Kidney (tissue), 14 donors: ENCODE results near the gene ZNF786. TPM values are rescaled to one million over a fixed set of nuclear protein-coding genes. Genes with fewer than 3 reads are reported as not detected.
A peak's percentile ranks its signal among the peaks of the same experiment; 100 is the strongest.
"Not testable (repeated sequence)": the region's sequence is repeated elsewhere in the genome, so short reads cannot be mapped to it uniquely, and the experiment has no call there.

ENCODE experiments used
- DNase-seq, 5 donors: peaks; one replicate each; pipeline ENCODE4 v3.0.0-alpha.2; 2013 to 2020
- FAIRE-seq: peaks from 2 replicates; lab custom pipeline; 2012; peaks lifted over from hg19 to GRCh38; lab: Jason Lieb, UNC
- H3K27ac ChIP-seq, 2 donors: one replicate each; pipeline ENCODE4 v1.7.0; 2013; ENCODE audit warnings: low read depth in 2 of 2, low read length in 2 of 2, inconsistent platforms in 1 of 2
- H3K27me3 ChIP-seq: one replicate; pipeline ENCODE4 v1.7.1; 2013; ENCODE audit warnings: low read length, inconsistent platforms; ENCODE audit not compliant: control insufficient read depth, insufficient read depth
- H3K36me3 ChIP-seq, 3 donors: one replicate each; pipeline versions ENCODE4 v1.7.0 to v1.7.1; 2013; ENCODE audit warnings: low read length in 3 of 3, control low read depth in 1 of 3, inconsistent platforms in 1 of 3; ENCODE audit not compliant: insufficient read depth in 3 of 3, control insufficient read depth in 2 of 3
- H3K4me1 ChIP-seq, 3 donors: one replicate each; pipeline versions ENCODE4 v1.7.0 to v1.7.1; 2013; ENCODE audit warnings: low read length in 3 of 3, inconsistent platforms in 1 of 3, low read depth in 1 of 3; ENCODE audit not compliant: control insufficient read depth in 2 of 3, insufficient read depth in 2 of 3
- H3K4me3 ChIP-seq, 3 donors: one replicate each; pipeline versions ENCODE4 v1.7.0 to v1.8.1; 2013; ENCODE audit warnings: low read length in 3 of 3, control low read depth in 1 of 3, inconsistent platforms in 1 of 3
- H3K9ac ChIP-seq, 3 donors: one replicate each; pipeline versions ENCODE4 v1.7.0 to v1.7.1; 2013; ENCODE audit warnings: low read length in 3 of 3, control low read depth in 1 of 3, inconsistent platforms in 1 of 3
- H3K9me3 ChIP-seq, 3 donors: one replicate each; pipeline versions ENCODE4 v1.7.0 to v1.7.1; 2013; ENCODE audit warnings: low read length in 3 of 3, control low read depth in 1 of 3, inconsistent platforms in 1 of 3; ENCODE audit not compliant: control insufficient read depth in 2 of 3, insufficient read depth in 1 of 3
- CTCF ChIP-seq: IDR thresholded peaks from 3 replicates; pipeline ENCODE4 v1.5.1; 2012; ENCODE audit warnings: mild to moderate bottlenecking, moderate library complexity, borderline replicate concordance; ENCODE audit not compliant: insufficient read depth; ENCODE audit errors: extremely low read depth
- intact Hi-C: fragments of 100-400 bp; cut with DNase I; formaldehyde crosslinking; loops from one replicate; pipeline ENCODE4 v1.11.1; 2022
- polyA plus RNA-seq: library from polyadenylated mRNA; stranded (reverse); fragments of 350-450 nt; fragmentation: Illumina TruSeq; extraction: RNeasy Lipid Tissue Mini Kit (QIAGEN cat#74804); gene quantifications from one replicate; pipeline ENCODE4 v1.2.3, GENCODE V29; 2014; ENCODE audit warnings: low read depth, low replicate concordance; ENCODE audit not compliant: insufficient read depth
- total RNA-seq: library from RNA; stranded (reverse); fragmentation: NEBNext Ultra II Directional; extraction: Animal tissue kit (Norgen Biotek cat#: 25700); gene quantifications from one replicate; pipeline ENCODE4 v1.2.1, GENCODE V29; 2021
- donor health status: control.
- donor health status: control.
- donor health status: control.
- donor health status: control.
- donor health status: control.
- donor health status: DM: yes; HTN: yes; CAD: no.
- donor health status: Normal renal cell carcinoma (clear cell type).

ZNF786 gene
- total and polyA plus RNA-seq, 2 donors from 2014 or later, result 2.6 to 8.0 TPM

- H3K9me3 ChIP-seq, result no peaks in the 10 kb centered on the region
- no peak overlapping the region for H3K9ac ChIP-seq
- FAIRE-seq, result no peak
- no peaks in the 10 kb centered on the region for H3K36me3 ChIP-seq
- TF ChIP-seq CTCF, result no peak
- no peak for DNase-seq
- no peak overlapping the region for H3K27ac ChIP-seq
- intact Hi-C loops, result no loop called here
- no peak overlapping the region for H3K4me3 ChIP-seq
- H3K4me1 ChIP-seq, result no peaks in the 10 kb centered on the region
- H3K27me3 ChIP-seq, result no peaks in the 10 kb centered on the region
Measured at GRCh38 chr7:149048805-149049204, 41.7 kb downstream of the ZNF786 start.

GRCh38 chr7:149046416-149046815, 44.1 kb downstream of the ZNF786 start:
- intact Hi-C loops, result no loop called here
- DNase-seq, result peak in 1 of 5 donors; percentile 4
- no peaks in the 10 kb centered on the region for H3K36me3 ChIP-seq
- no peaks in the 10 kb centered on the region for H3K9me3 ChIP-seq
- H3K4me3 ChIP-seq, result no peak overlapping the region
- no peaks in the 10 kb centered on the region for H3K27me3 ChIP-seq
- H3K4me1 ChIP-seq, result no peaks in the 10 kb centered on the region
- FAIRE-seq, result no peak
- no peak for TF ChIP-seq CTCF
- H3K27ac ChIP-seq, result no peak overlapping the region
- H3K9ac ChIP-seq, result no peak overlapping the region

GRCh38 chr7:149043936-149044335, 46.6 kb downstream of the ZNF786 start:
- H3K27me3 ChIP-seq, result no peaks in the 10 kb centered on the region
- no peak overlapping the region for H3K9ac ChIP-seq
- no peak for TF ChIP-seq CTCF
- no peaks in the 10 kb centered on the region for H3K4me1 ChIP-seq
- intact Hi-C loops, result no loop called here
- no peak overlapping the region for H3K27ac ChIP-seq
- H3K4me3 ChIP-seq, result no peak overlapping the region
- H3K9me3 ChIP-seq, result no peaks in the 10 kb centered on the region
- H3K36me3 ChIP-seq, result no peaks in the 10 kb centered on the region
- no peak for DNase-seq
- no peak for FAIRE-seq

GRCh38 chr7:149041350-149041749, 49.2 kb downstream of the ZNF786 start:
- Histone ChIP-seq H3K27ac (no peak overlapping the region), H3K9me3 (no peaks in the 10 kb centered on the region), H3K4me1 (no peaks in the 10 kb centered on the region), H3K27me3 (no peaks in the 10 kb centered on the region), H3K4me3 (no peak overlapping the region), H3K9ac (no peak overlapping the region), H3K36me3 (no peaks in the 10 kb centered on the region)
- intact Hi-C loops, result no loop called here
- no peak for TF ChIP-seq CTCF
- FAIRE-seq (no peak), DNase-seq (no peak)

- H3K36me3 ChIP-seq, H3K9me3 ChIP-seq, DNase-seq, H3K4me3 ChIP-seq, H3K9ac ChIP-seq, H3K27ac ChIP-seq, intact Hi-C loops, FAIRE-seq, H3K27me3 ChIP-seq, H3K4me1 ChIP-seq: not testable (repeated sequence)
Measured at GRCh38 chr7:149038641-149039040, 51.9 kb downstream of the ZNF786 start.
